H9 (cell line): Measurements from ENCODE around the gene MAP3K5. TPM values are rescaled to one million over a fixed set of nuclear protein-coding genes. Genes with fewer than 3 reads are reported as not detected.
A peak's percentile ranks its signal among the peaks of the same experiment; 100 is the strongest.

Experiments
- DNase-seq: peaks from one replicate; pipeline ENCODE4 v3.0.0-alpha.2; 2017
- H2AFZ ChIP-seq: one replicate; pipeline ENCODE4 v1.6.1; 2013; ENCODE audit warnings: mild to moderate bottlenecking, low read length, control low read depth, moderate library complexity
- H2AK5ac ChIP-seq: 2 replicates; pipeline ENCODE4 v1.6.1; 2013; ENCODE audit warnings: low read length, control low read depth, mixed read lengths; ENCODE audit not compliant: insufficient read length
- H2BK120ac ChIP-seq: one replicate; pipeline ENCODE4 v1.6.1; 2013; ENCODE audit warnings: low read depth, mild to moderate bottlenecking, low read length, control low read depth, inconsistent platforms; ENCODE audit not compliant: poor library complexity, severe bottlenecking
- H2BK12ac ChIP-seq: 2 replicates; pipeline ENCODE4 v1.6.1; 2013; ENCODE audit warnings: low read length, control low read depth, mixed read lengths, low read depth; ENCODE audit not compliant: insufficient read length
- H2BK15ac ChIP-seq: 2 replicates; pipeline ENCODE4 v1.6.1; 2013; ENCODE audit warnings: low read depth, low read length, control low read depth
- H2BK20ac ChIP-seq: one replicate; pipeline ENCODE4 v1.6.1; 2013; ENCODE audit warnings: low read depth, mild to moderate bottlenecking, low read length, control low read depth, inconsistent platforms; ENCODE audit not compliant: poor library complexity, severe bottlenecking
- H2BK5ac ChIP-seq: 2 replicates; pipeline ENCODE4 v1.6.1; 2013; ENCODE audit warnings: low read length, control low read depth, mixed read lengths; ENCODE audit not compliant: insufficient read length
- H3K14ac ChIP-seq: 2 replicates; pipeline ENCODE4 v1.6.1; 2013; ENCODE audit warnings: low read length, control low read depth; ENCODE audit not compliant: insufficient read depth
- H3K18ac ChIP-seq: 2 replicates; pipeline ENCODE4 v1.6.1; 2013; ENCODE audit warnings: low read depth, mild to moderate bottlenecking, mixed read lengths, low read length, control low read depth; ENCODE audit not compliant: insufficient read length
- H3K23ac ChIP-seq: 2 replicates; pipeline ENCODE4 v1.6.1; 2013; ENCODE audit warnings: low read length, control low read depth, mixed read lengths, low read depth; ENCODE audit not compliant: insufficient read length
- H3K23me2 ChIP-seq: 2 replicates; pipeline ENCODE4 v1.6.1; 2013; ENCODE audit warnings: low read depth, mild to moderate bottlenecking, mixed read lengths, low read length, control low read depth; ENCODE audit not compliant: insufficient read length, poor library complexity, severe bottlenecking
- H3K27ac ChIP-seq: 2 replicates; pipeline ENCODE4 v1.5.1; 2013; ENCODE audit warnings: low read length, control low read depth, mixed read lengths, low read depth; ENCODE audit not compliant: insufficient read length
- H3K27me3 ChIP-seq: 2 replicates; pipeline ENCODE4 v1.6.1; 2013; ENCODE audit warnings: low read length, control low read depth, inconsistent platforms; ENCODE audit not compliant: insufficient read depth
- H3K4ac ChIP-seq: 2 replicates; pipeline ENCODE4 v1.6.1; 2013; ENCODE audit warnings: low read depth, mild to moderate bottlenecking, control low read depth, inconsistent platforms, low read length, moderate library complexity
- H3K4me1 ChIP-seq: 2 replicates; pipeline ENCODE4 v1.6.1; 2013; ENCODE audit warnings: low read length, control low read depth, inconsistent platforms; ENCODE audit not compliant: insufficient read depth
- H3K4me2 ChIP-seq: 2 replicates; pipeline ENCODE4 v1.6.1; 2013; ENCODE audit warnings: low read length, control low read depth, mixed read lengths; ENCODE audit not compliant: insufficient read length, insufficient read depth
- H3K56ac ChIP-seq: 2 replicates; pipeline ENCODE4 v1.6.1; 2013; ENCODE audit warnings: low read depth, mild to moderate bottlenecking, mixed read lengths, low read length, control low read depth; ENCODE audit not compliant: insufficient read length
- H3K79me1 ChIP-seq: 2 replicates; pipeline ENCODE4 v1.6.1; 2013; ENCODE audit warnings: low read depth, mild to moderate bottlenecking, moderate library complexity, low read length, control low read depth, inconsistent platforms; ENCODE audit not compliant: insufficient read depth, poor library complexity, severe bottlenecking
- H3K79me2 ChIP-seq: 2 replicates; pipeline ENCODE4 v1.6.1; 2013; ENCODE audit warnings: low read length, control low read depth, inconsistent platforms; ENCODE audit not compliant: insufficient read depth
- H3K9ac ChIP-seq: 2 replicates; pipeline ENCODE4 v1.6.1; 2013; ENCODE audit warnings: low read length, control low read depth, mixed read lengths; ENCODE audit not compliant: insufficient read length; ENCODE audit errors: extremely low read depth
- H3K9me3 ChIP-seq: one replicate; pipeline ENCODE4 v1.6.1; 2013; ENCODE audit warnings: low read depth, low read length, inconsistent platforms; ENCODE audit not compliant: control insufficient read depth
- H3T11ph ChIP-seq: one replicate; pipeline ENCODE4 v1.6.1; 2013; ENCODE audit warnings: mild to moderate bottlenecking, low read length, control low read depth, inconsistent platforms
- H4K20me1 ChIP-seq: one replicate; pipeline ENCODE4 v1.6.1; 2013; ENCODE audit not compliant: control insufficient read depth, insufficient read length, insufficient read depth
- H4K5ac ChIP-seq: 2 replicates; pipeline ENCODE4 v1.6.1; 2013; ENCODE audit warnings: low read depth, mild to moderate bottlenecking, mixed read lengths, low read length, control low read depth; ENCODE audit not compliant: insufficient read length
- H4K8ac ChIP-seq: replicated peaks from 2 replicates; pipeline ENCODE4 v1.6.1; 2013; ENCODE audit warnings: low read length, control low read depth, mixed read lengths, low read depth; ENCODE audit not compliant: insufficient read length
- H4K91ac ChIP-seq: 2 replicates; pipeline ENCODE4 v1.6.1; 2013; ENCODE audit warnings: low read depth, mild to moderate bottlenecking, moderate library complexity, mixed read lengths, low read length, control low read depth; ENCODE audit not compliant: insufficient read length
- H3K27ac Mint-ChIP-seq, 3 experiments: 2 replicates in 2 of 3; 3 replicates in 1 of 3; pipeline ENCODE4 v1.8.0; 2020 to 2021; ENCODE audit warnings: mixed read lengths in 3 of 3, mild to moderate bottlenecking in 1 of 3, moderate library complexity in 1 of 3
- H3K27me3 Mint-ChIP-seq: 2 replicates; pipeline ENCODE4 v1.8.0; 2021; ENCODE audit warnings: low read depth, mild to moderate bottlenecking, moderate library complexity, mixed read lengths
- H3K36me3 Mint-ChIP-seq, 3 experiments: 2 replicates in 2 of 3; 3 replicates in 1 of 3; pipeline ENCODE4 v1.8.0; 2020 to 2021; ENCODE audit warnings: low read depth in 3 of 3, mixed read lengths in 3 of 3; ENCODE audit not compliant: insufficient read depth in 1 of 3
- H3K4me1 Mint-ChIP-seq, 2 experiments: 2 replicates each; pipeline ENCODE4 v1.8.0; 2020; ENCODE audit warnings: mixed read lengths in 2 of 2
- H3K4me3 Mint-ChIP-seq, 2 experiments: 2 replicates in 1 of 2; 3 replicates in 1 of 2; pipeline ENCODE4 v1.8.0; 2020 to 2021; ENCODE audit warnings: mild to moderate bottlenecking in 2 of 2, mixed read lengths in 2 of 2, moderate library complexity in 1 of 2
- H3K9me3 Mint-ChIP-seq, 2 experiments: 2 replicates in 1 of 2; 3 replicates in 1 of 2; pipeline ENCODE4 v1.8.0; 2020; ENCODE audit warnings: mild to moderate bottlenecking in 2 of 2, mixed read lengths in 2 of 2, moderate library complexity in 1 of 2
- WGBS: extraction: QIAGEN DNeasy Blood & Tissue Kit; methylation state at CpG from one replicate; pipeline ENCODE4 v1.1.7; 2013; ENCODE audit warnings: missing lambda C conversion rate, low lambda C conversion rate, mixed read lengths; ENCODE audit not compliant: insufficient read length; ENCODE audit errors: extremely low coverage; 5-methylcytosine and 5-hydroxymethylcytosine counted together
- total RNA-seq: library from RNA; stranded (reverse); gene quantifications from 2 replicates; pipeline ENCODE4 v1.2.1, GENCODE V29; 2021
- TF ChIP-seq, protein P1 (sequence below): fragments of 200-600 bp; sonication (generic); conservative IDR thresholded peaks from 3 replicates; pipeline ENCODE4 v1.8.0; 2021; ENCODE audit warnings: antibody characterized with exemption, mild to moderate bottlenecking

The MAP3K5 gene
- total RNA-seq, 1 experiment from 2014 or later: 1.6 TPM

DNA sequence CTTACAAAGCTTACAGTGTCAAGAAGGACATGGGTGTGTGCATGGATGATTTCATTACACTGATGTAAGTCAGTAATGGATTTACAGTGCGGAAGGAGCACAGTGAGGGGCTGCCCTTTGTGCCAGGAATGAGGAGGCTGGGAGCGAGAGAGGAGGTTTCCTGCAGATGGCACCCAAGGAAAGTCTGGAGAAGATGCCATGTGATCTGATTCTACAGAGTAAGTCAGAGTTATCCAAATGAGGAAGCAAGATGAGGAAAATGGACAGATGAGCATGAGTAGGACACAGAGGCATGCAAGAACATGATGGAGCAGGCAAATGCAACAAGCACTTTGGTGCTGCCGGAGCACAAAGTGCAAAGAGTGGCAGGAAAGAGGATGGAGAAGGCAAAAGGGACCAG is 271.8 kb downstream of the MAP3K5 start:
- no peak overlapping the region for H2BK5ac ChIP-seq
- H4K8ac ChIP-seq: no peak overlapping the region
- Mint-ChIP-seq H3K27ac (peak overlapping the region in 1 of 3 experiments; percentile 20; a peak in 3 of 7 replicates), H3K9me3 (no peaks in the 10 kb centered on the region), H3K27me3 (no peaks in the 10 kb centered on the region), H3K4me3 (no peak overlapping the region; a peak in 1 of 5 replicates), H3K4me1 (peaks cover 25 to 41% of the 10 kb centered on the region in 2 experiments), H3K36me3 (peaks cover 0 to 7% (median 2%) of the 10 kb centered on the region in 3 experiments; a peak in 2 of 7 replicates)
- H4K5ac ChIP-seq: no peak overlapping the region
- no peak overlapping the region for H2BK120ac ChIP-seq
- peaks cover 3% of the 10 kb centered on the region; the same call in 1 of the 2 replicates for H3K79me2 ChIP-seq
- H3K9ac ChIP-seq: no peak overlapping the region
- H3K14ac ChIP-seq: no peak overlapping the region
- no peak overlapping the region for H2BK20ac ChIP-seq
- TF ChIP-seq, protein P1, sequence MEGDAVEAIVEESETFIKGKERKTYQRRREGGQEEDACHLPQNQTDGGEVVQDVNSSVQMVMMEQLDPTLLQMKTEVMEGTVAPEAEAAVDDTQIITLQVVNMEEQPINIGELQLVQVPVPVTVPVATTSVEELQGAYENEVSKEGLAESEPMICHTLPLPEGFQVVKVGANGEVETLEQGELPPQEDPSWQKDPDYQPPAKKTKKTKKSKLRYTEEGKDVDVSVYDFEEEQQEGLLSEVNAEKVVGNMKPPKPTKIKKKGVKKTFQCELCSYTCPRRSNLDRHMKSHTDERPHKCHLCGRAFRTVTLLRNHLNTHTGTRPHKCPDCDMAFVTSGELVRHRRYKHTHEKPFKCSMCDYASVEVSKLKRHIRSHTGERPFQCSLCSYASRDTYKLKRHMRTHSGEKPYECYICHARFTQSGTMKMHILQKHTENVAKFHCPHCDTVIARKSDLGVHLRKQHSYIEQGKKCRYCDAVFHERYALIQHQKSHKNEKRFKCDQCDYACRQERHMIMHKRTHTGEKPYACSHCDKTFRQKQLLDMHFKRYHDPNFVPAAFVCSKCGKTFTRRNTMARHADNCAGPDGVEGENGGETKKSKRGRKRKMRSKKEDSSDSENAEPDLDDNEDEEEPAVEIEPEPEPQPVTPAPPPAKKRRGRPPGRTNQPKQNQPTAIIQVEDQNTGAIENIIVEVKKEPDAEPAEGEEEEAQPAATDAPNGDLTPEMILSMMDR: no peak
- no peaks in the 10 kb centered on the region for H4K20me1 ChIP-seq
- H2BK15ac ChIP-seq: no peak overlapping the region
- H3K9me3 ChIP-seq: no peaks in the 10 kb centered on the region
- H3K4ac ChIP-seq: no peak overlapping the region
- H3K27me3 ChIP-seq: no peaks in the 10 kb centered on the region
- no peak overlapping the region for H2AK5ac ChIP-seq
- H3K23me2 ChIP-seq: no peaks in the 10 kb centered on the region
- peaks cover 11% of the 10 kb centered on the region for H3K4me1 ChIP-seq
- no peak overlapping the region for H3K56ac ChIP-seq
- no peak overlapping the region for H4K91ac ChIP-seq
- H3T11ph ChIP-seq: no peak overlapping the region
- H3K79me1 ChIP-seq: peaks cover 6% of the 10 kb centered on the region
- H3K4me2 ChIP-seq: no peak overlapping the region
- no peak for DNase-seq
- WGBS: no CpG with 5 or more reads among the region's 3 CpGs
- H2AFZ ChIP-seq: no peak overlapping the region
- no peak overlapping the region for H3K23ac ChIP-seq
- H3K18ac ChIP-seq: no peak overlapping the region
- no peak overlapping the region for H3K27ac ChIP-seq
- no peak overlapping the region for H2BK12ac ChIP-seq
